Liver (tissue), 3 donors: ENCODE results near the gene KRTAP5-6.

Source experiments
- ATF3 ChIP-seq: IDR thresholded peaks from 2 replicates; pipeline ENCODE4 v1.6.1; 2016; ENCODE audit warnings: antibody characterized with exemption
- CTCF ChIP-seq: fragments of 150-350 bp; IDR thresholded peaks from 2 replicates; pipeline ENCODE4 v1.5.1; 2017; ENCODE audit warnings: improper control_type of control experiment, low read depth, low read length; ENCODE audit not compliant: missing input control
- FOXA1 ChIP-seq: IDR thresholded peaks from 2 replicates; pipeline ENCODE4 v1.6.1; 2016; ENCODE audit warnings: antibody characterized with exemption
- GABPA ChIP-seq, 2 donors: IDR thresholded peaks in 1 of 2; conservative IDR thresholded peaks in 1 of 2; 2 replicates each; pipeline ENCODE4 v1.6.1; 2016; ENCODE audit warnings: antibody characterized with exemption in 2 of 2, mild to moderate bottlenecking in 1 of 2, moderate library complexity in 1 of 2
- HNF4A ChIP-seq, 2 donors: conservative IDR thresholded peaks; 2 replicates each; pipeline ENCODE4 v1.6.1; 2016; ENCODE audit warnings: antibody characterized with exemption in 2 of 2, mild to moderate bottlenecking in 2 of 2
- JUND ChIP-seq, 2 donors: IDR thresholded peaks; 2 replicates each; pipeline ENCODE4 v1.6.1; 2016; ENCODE audit warnings: antibody characterized with exemption in 2 of 2
- MAX ChIP-seq: IDR thresholded peaks from 2 replicates; pipeline ENCODE4 v1.6.1; 2016; ENCODE audit warnings: antibody characterized with exemption
- RAD21 ChIP-seq, 2 donors: IDR thresholded peaks; 2 replicates each; pipeline ENCODE4 v1.6.1; 2016; ENCODE audit warnings: antibody characterized with exemption in 2 of 2, mild to moderate bottlenecking in 2 of 2
- SP1 ChIP-seq: IDR thresholded peaks from 2 replicates; pipeline ENCODE4 v1.6.1; 2018; ENCODE audit warnings: antibody characterized with exemption, mild to moderate bottlenecking
- TAF1 ChIP-seq: conservative IDR thresholded peaks from 2 replicates; pipeline ENCODE4 v1.6.1; 2016; ENCODE audit warnings: antibody characterized with exemption, mild to moderate bottlenecking
- ZBTB33 ChIP-seq: IDR thresholded peaks from 2 replicates; pipeline ENCODE4 v1.6.1; 2016; ENCODE audit warnings: antibody characterized with exemption
- donor health status: healthy.
- donor health status: healthy.

GRCh38 chr11:1656670-1657069, 40.3 kb upstream of the KRTAP5-6 start:
- TF ChIP-seq SP1, result no peak
- no peak for TF ChIP-seq HNF4A (conservative IDR thresholded peaks at IDR 0.05)
- no peak for TF ChIP-seq TAF1
- no peak for TF ChIP-seq CTCF
- TF ChIP-seq JUND (IDR thresholded peaks at IDR 0.05), result no peak
- no peak for TF ChIP-seq GABPA (IDR thresholded peaks at IDR 0.05 in 1 of 2, conservative IDR thresholded peaks at IDR 0.05 in 1 of 2)
- no peak for TF ChIP-seq ATF3
- no peak for TF ChIP-seq FOXA1
- no peak for TF ChIP-seq ZBTB33
- no peak for TF ChIP-seq RAD21 (IDR thresholded peaks at IDR 0.05)
- no peak for TF ChIP-seq MAX
